ENCODE results near the gene OR2T4.

OR2T4 gene

GRCh38 chr1:248361121-248361715 lies at the start of gene OR2T4:
OR2T4 (plus strand) TSS chr1:248361665; CDS start chr1:248361665, 0 bp downstream.
- DNase-seq = no peak

GRCh38 chr1:248316796-248317195 lies 44.7 kb upstream of the OR2T4 start:
- DNase-seq = no peak

- DNase-seq = no peak
Measured at GRCh38 chr1:248324468-248324867, 37.0 kb upstream of the OR2T4 start, which contains the start of gene OR2M7. OR2M7 (minus strand) TSS chr1:248324568; CDS start chr1:248324568, 0 bp downstream.

- DNase-seq = no peak
Measured at GRCh38 chr1:248343451-248343850, 18.0 kb upstream of the OR2T4 start.

GRCh38 chr1:248348475-248348874 lies 13.0 kb upstream of the OR2T4 start, which contains the start of gene OR14C36:
OR14C36 (plus strand) TSS chr1:248348775; CDS start chr1:248348775, 0 bp downstream.
- DNase-seq = no peak

- DNase-seq = no peak
Measured at GRCh38 chr1:248359415-248359814, 2.0 kb upstream of the OR2T4 start.

- no peak for DNase-seq
Measured at GRCh38 chr1:248366609-248367008, 5.1 kb downstream of the OR2T4 start.

GRCh38 chr1:248372394-248372793 lies 10.9 kb downstream of the OR2T4 start:
- DNase-seq = no peak

- DNase-seq = no peak
Measured at GRCh38 chr1:248373761-248374160, 12.3 kb downstream of the OR2T4 start.

GRCh38 chr1:248375446-248375845 lies 14.0 kb downstream of the OR2T4 start, which contains the start of gene OR2T6:
OR2T6 (plus strand) TSS chr1:248375746; CDS start chr1:248387609, 11,863 bp downstream.
- no peak for DNase-seq

- DNase-seq = no peak
Measured at GRCh38 chr1:248376916-248377315, 15.5 kb downstream of the OR2T4 start.

GRCh38 chr1:248380854-248381253 lies 19.4 kb downstream of the OR2T4 start:
- DNase-seq = no peak

- DNase-seq = no peak
Measured at GRCh38 chr1:248388426-248388825, 27.0 kb downstream of the OR2T4 start.

GRCh38 chr1:248393050-248393449 lies 31.6 kb downstream of the OR2T4 start:
- no peak for DNase-seq

- DNase-seq = no peak
Measured at GRCh38 chr1:248402748-248403147, 41.3 kb downstream of the OR2T4 start, which contains the start of gene OR2T1. OR2T1 (plus strand) TSS chr1:248403048; CDS start chr1:248406148, 3,100 bp downstream.

GRCh38 chr1:248404024-248404423 lies 42.6 kb downstream of the OR2T4 start:
- DNase-seq = no peak

GRCh38 chr1:248406721-248407692 lies 45.5 kb downstream of the OR2T4 start:
- DNase-seq = no peak

All from NCI-H2029 treated with DMSO at 0.1 percent for 48 hours (cell line).